ENCODE measurements around the gene GAPT. TPM values are rescaled to one million over a fixed set of nuclear protein-coding genes. Genes with fewer than 3 reads are reported as not detected.

The GAPT gene
- polyA plus RNA-seq, 2 of the 4 experiments (the other 2 are of a cell fraction) = not detected

DNA sequence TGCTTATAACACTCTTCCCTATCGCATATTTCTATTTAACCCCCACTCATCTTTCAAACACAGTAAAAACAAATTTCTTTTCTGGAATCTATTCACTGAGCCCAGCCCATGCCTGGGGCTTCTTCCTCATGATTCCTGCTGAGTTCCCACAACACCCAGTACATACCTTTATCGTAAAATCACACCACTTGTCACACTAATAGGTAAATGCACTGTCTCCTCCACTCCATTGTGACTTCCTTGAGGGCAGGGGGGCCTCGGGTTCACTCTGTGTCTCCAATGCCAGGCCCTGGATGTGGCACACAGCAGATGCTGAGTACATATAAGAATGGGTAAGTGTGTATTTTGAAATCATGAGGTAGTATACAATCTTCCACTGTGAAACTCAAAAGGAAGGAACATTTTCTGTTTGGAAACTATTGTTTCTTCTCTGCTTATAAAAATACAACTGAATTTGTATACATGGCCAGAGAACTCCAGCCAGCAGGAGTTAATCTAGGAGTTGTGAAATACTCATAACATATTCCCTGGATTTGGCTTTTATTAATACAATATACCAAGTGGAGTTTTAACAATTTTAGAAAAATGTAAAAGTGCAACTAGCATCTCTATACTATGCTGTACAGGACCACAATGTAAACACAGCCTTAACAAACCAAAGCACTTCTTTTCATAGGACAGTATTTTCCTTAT, 38.5 kb upstream of the GAPT start (continued):
- peak; percentile 54 for TF ChIP-seq FOSB (CRISPR knock-in tag; IDR thresholded peaks at IDR 0.05)
- peak; percentile 16; the same call in 1 of the 3 replicates for TF ChIP-seq SMC3 (IDR thresholded peaks at IDR 0.05)
- TF ChIP-seq HOXA7 (CRISPR knock-in tag; IDR thresholded peaks at IDR 0.05) = peak; percentile 41; the same call in 1 of the 2 replicates
- TF ChIP-seq, protein P1, sequence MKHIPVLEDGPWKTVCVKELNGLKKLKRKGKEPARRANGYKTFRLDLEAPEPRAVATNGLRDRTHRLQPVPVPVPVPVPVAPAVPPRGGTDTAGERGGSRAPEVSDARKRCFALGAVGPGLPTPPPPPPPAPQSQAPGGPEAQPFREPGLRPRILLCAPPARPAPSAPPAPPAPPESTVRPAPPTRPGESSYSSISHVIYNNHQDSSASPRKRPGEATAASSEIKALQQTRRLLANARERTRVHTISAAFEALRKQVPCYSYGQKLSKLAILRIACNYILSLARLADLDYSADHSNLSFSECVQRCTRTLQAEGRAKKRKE (CRISPR knock-in tag; IDR thresholded peaks at IDR 0.05; ENCODE audit: low read depth) = no peak
- no peak for TF ChIP-seq ESRRA (IDR thresholded peaks at IDR 0.05; ENCODE audit: borderline replicate concordance, low read length)
- no peak for TF ChIP-seq ZSCAN20 (CRISPR knock-in tag; IDR thresholded peaks at IDR 0.05)
- TF ChIP-seq HOXB5 (CRISPR knock-in tag; IDR thresholded peaks at IDR 0.05) = no peak
- peak in 1 of 2 experiments; percentile 55; a peak in 1 of 4 replicates for TF ChIP-seq CEBPB (IDR thresholded peaks at IDR 0.05)
- no peak for TF ChIP-seq KDM1A (IDR thresholded peaks at IDR 0.05; ENCODE audit: low read depth)
- no peak for TF ChIP-seq RCOR1 (IDR thresholded peaks at IDR 0.05; ENCODE audit: low read depth, low read length)
- TF ChIP-seq GATA3 (IDR thresholded peaks at IDR 0.05; ENCODE audit: borderline replicate concordance) = peak; percentile 41; the same call in 1 of the 2 replicates
- peak; percentile 24 to 68; a peak in 4 of 5 replicates for TF ChIP-seq JUN (IDR thresholded peaks at IDR 0.05)
- TF ChIP-seq, protein P2, sequence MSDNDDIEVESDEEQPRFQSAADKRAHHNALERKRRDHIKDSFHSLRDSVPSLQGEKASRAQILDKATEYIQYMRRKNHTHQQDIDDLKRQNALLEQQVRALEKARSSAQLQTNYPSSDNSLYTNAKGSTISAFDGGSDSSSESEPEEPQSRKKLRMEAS (IDR thresholded peaks at IDR 0.05) = 0 out of 2 replicates have a peak, but pooled peaks have one; percentile 18
- TF ChIP-seq ZC3H11A (IDR thresholded peaks at IDR 0.05) = no peak

DNA sequence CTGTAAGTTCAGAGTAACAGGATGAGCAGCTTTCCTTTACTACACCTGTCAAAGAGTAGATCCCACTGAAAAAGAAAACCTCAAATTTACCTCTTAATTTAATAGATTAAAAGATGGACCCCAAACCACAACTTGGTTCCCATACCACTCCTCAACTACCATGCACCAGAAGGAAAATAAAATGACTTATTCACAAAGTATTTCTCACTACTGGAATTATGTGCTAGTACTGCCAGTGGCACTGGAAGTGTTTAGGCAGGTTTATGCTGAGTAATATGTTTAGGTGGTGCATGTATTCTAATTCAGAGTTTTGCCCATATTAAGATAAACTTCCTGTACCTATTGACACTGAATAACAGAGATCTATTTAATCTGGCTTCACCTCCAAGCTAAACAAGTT, 37.9 kb upstream of the GAPT start:
- H3K9me3 ChIP-seq = no peaks in the 10 kb centered on the region
- no peak for ATAC-seq
- peak; percentile 69; the same call in 1 of the 2 replicates for TF ChIP-seq POLR2AphosphoS2 (conservative IDR thresholded peaks at IDR 0.05; ENCODE audit: low read length)
- no peak for TF ChIP-seq NFE2L2 (conservative IDR thresholded peaks at IDR 0.05; ENCODE audit: low read length)
- no peak for TF ChIP-seq HDAC2 (IDR thresholded peaks at IDR 0.05)
- no peak for TF ChIP-seq RAD21 (conservative IDR thresholded peaks at IDR 0.05 in 1 of 2, IDR thresholded peaks at IDR 0.05 in 1 of 2)
- TF ChIP-seq FOSL2 (IDR thresholded peaks at IDR 0.05) = no peak
- peak; percentile 16; the same call in 1 of the 2 replicates for TF ChIP-seq FOSL2 (CRISPR knock-in tag; IDR thresholded peaks at IDR 0.05)
- peak; percentile 64; the same call in 1 of the 2 replicates for TF ChIP-seq FOSB (CRISPR knock-in tag; IDR thresholded peaks at IDR 0.05)
- peak; percentile 54 for TF ChIP-seq MAFK (IDR thresholded peaks at IDR 0.05; ENCODE audit: partially characterized antibody)
- TF ChIP-seq EHMT2 (IDR thresholded peaks at IDR 0.05; ENCODE audit: low read depth) = no peak
- no peak for TF ChIP-seq JUNB (IDR thresholded peaks at IDR 0.05)
- TF ChIP-seq FOXS1 (CRISPR knock-in tag; IDR thresholded peaks at IDR 0.05) = no peak
- TF ChIP-seq, protein P2 (IDR thresholded peaks at IDR 0.05) = no peak
- TF ChIP-seq HOXA7 (CRISPR knock-in tag; IDR thresholded peaks at IDR 0.05) = peak; percentile 43; the same call in 1 of the 2 replicates
- 0 out of 2 replicates have a peak, but pooled peaks have one; percentile 7 for TF ChIP-seq GATA3 (IDR thresholded peaks at IDR 0.05; ENCODE audit: borderline replicate concordance)
- no peak for TF ChIP-seq KDM1A (IDR thresholded peaks at IDR 0.05; ENCODE audit: low read depth)
- no peak for TF ChIP-seq EP300 (IDR thresholded peaks at IDR 0.05)
- no peak for FAIRE-seq
- no peak for DNase-seq (ENCODE audit: low read depth in 1 of 2, low spot score in 1 of 2)
- H3K4me1 ChIP-seq = peaks cover 38% of the 10 kb centered on the region
- POLR2A ChIA-PET = interaction anchor here (1.0 kb wide), 1 partner anchor 265 kb away, joined by 3 read pairs; no protein-coding TSS in a partner anchor
- H3K4me2 ChIP-seq = peak overlapping the region; percentile 67
- peak overlapping the region; percentile 91 for H3K4me3 ChIP-seq
- CTCF ChIA-PET = interaction anchor here (0.7 to 1.0 kb wide), 3 partner anchors 14 to 675 kb away, joined by 3 to 4 read pairs (median 3); no protein-coding TSS in a partner anchor
- H3K27ac ChIP-seq = peak overlapping the region; percentile 96 to 100; a peak in 4 of 6 replicates

Measured in A549 (cell line).